Glutamatergic neuron (in vitro differentiated cells): Measurements from ENCODE around the gene NDUFB10. TPM values are rescaled to one million over a fixed set of nuclear protein-coding genes. Genes with fewer than 3 reads are reported as not detected.

Experiments used
- DNase-seq: peaks from one replicate; pipeline ENCODE4 v3.0.0; 2022
- H3K27ac Mint-ChIP-seq: one replicate; pipeline ENCODE4 v1.8.0; 2020; ENCODE audit warnings: mild to moderate bottlenecking, mixed read lengths, inconsistent platforms; ENCODE audit not compliant: unreplicated experiment
- H3K27me3 Mint-ChIP-seq: one replicate; pipeline ENCODE4 v1.8.0; 2020; ENCODE audit warnings: mild to moderate bottlenecking, moderate library complexity, mixed read lengths, inconsistent platforms; ENCODE audit not compliant: unreplicated experiment
- H3K36me3 Mint-ChIP-seq: one replicate; pipeline ENCODE4 v1.8.0; 2020; ENCODE audit warnings: mild to moderate bottlenecking, mixed read lengths, inconsistent platforms; ENCODE audit not compliant: unreplicated experiment
- H3K4me1 Mint-ChIP-seq: one replicate; pipeline ENCODE4 v1.8.0; 2020; ENCODE audit warnings: mild to moderate bottlenecking, low read depth, mixed read lengths, inconsistent platforms; ENCODE audit not compliant: unreplicated experiment
- H3K4me3 Mint-ChIP-seq: one replicate; pipeline ENCODE4 v1.8.0; 2020; ENCODE audit warnings: mild to moderate bottlenecking, mixed read lengths, inconsistent platforms; ENCODE audit not compliant: unreplicated experiment
- H3K9me3 Mint-ChIP-seq: one replicate; pipeline ENCODE4 v1.8.0; 2020; ENCODE audit warnings: mild to moderate bottlenecking, moderate library complexity, mixed read lengths, inconsistent platforms; ENCODE audit not compliant: unreplicated experiment
- total RNA-seq: library from RNA; stranded (reverse); fragmentation: NEBNext Ultra II Directional; extraction: Animal tissue kit (Norgen Biotek cat#: 25700); gene quantifications from one replicate; pipeline ENCODE4 v1.2.1, GENCODE V29; 2021; ENCODE audit not compliant: unreplicated experiment
- TF ChIP-seq, protein P1 (sequence below): fragments of 200-600 bp; sonication (generic); IDR thresholded peaks from one replicate; pipeline ENCODE4 v1.5.0; 2021; ENCODE audit not compliant: partially characterized antibody, unreplicated experiment

Gene NDUFB10
- total RNA-seq, 1 donor from 2014 or later = 302 TPM

DNA sequence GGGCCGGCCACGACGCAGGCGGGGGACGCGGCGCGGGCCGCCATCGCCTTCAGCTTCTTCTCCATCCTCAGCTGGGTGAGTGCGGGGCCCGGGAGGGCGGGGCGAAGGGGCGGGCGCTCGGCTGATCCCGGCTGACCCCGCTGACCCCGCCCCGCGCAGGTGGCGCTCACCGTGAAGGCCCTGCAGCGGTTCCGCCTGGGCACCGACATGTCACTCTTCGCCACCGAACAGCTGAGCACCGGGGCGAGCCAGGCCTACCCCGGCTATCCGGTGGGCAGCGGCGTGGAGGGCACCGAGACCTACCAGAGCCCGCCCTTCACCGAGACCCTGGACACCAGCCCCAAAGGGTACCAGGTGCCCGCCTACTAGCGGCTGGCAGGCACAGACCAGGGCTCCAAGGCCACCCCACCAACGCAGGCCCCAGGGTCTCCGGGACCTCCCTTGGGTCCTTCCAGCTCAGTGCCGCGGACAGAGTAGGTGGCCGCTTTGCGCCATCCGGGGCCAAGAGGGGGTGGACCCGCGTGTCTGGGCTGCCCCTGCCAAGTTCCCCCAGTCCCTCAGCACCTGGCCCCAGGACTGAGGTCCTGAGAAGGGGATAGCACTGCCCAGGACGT is 33.5 kb downstream of the NDUFB10 start:
- Mint-ChIP-seq H3K36me3 (no peaks in the 10 kb centered on the region), H3K27ac (no peak overlapping the region), H3K4me3 (no peak overlapping the region), H3K9me3 (peaks cover 16% of the 10 kb centered on the region), H3K27me3 (peaks cover 14% of the 10 kb centered on the region), H3K4me1 (peaks cover 5% of the 10 kb centered on the region)
- TF ChIP-seq, protein P1, sequence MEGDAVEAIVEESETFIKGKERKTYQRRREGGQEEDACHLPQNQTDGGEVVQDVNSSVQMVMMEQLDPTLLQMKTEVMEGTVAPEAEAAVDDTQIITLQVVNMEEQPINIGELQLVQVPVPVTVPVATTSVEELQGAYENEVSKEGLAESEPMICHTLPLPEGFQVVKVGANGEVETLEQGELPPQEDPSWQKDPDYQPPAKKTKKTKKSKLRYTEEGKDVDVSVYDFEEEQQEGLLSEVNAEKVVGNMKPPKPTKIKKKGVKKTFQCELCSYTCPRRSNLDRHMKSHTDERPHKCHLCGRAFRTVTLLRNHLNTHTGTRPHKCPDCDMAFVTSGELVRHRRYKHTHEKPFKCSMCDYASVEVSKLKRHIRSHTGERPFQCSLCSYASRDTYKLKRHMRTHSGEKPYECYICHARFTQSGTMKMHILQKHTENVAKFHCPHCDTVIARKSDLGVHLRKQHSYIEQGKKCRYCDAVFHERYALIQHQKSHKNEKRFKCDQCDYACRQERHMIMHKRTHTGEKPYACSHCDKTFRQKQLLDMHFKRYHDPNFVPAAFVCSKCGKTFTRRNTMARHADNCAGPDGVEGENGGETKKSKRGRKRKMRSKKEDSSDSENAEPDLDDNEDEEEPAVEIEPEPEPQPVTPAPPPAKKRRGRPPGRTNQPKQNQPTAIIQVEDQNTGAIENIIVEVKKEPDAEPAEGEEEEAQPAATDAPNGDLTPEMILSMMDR = no peak
- DNase-seq = no peak

DNA sequence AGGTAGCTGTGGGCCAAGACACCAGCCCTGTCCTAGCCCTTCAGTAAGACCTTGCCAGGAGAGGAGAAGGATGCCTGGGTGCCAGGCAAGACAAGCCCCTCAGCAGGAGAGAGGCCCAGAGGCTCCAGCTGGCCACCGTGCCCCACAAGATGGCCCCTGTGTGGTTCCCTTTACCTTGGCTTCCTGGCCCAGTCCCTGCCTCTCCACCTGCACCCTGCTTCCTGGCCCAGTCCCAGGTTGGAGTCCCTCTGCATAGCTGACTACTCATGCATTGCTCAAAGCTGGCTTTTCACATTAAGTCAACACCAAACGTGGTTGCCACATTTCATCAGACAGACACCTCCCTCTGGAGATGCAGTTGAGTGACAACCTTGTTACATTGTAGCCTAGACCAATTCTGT is 34.4 kb downstream of the NDUFB10 start:
- DNase-seq = no peak
- Mint-ChIP-seq H3K4me1 (peaks cover 2% of the 10 kb centered on the region), H3K27ac (no peak overlapping the region), H3K9me3 (peaks cover 12% of the 10 kb centered on the region), H3K27me3 (peaks cover 13% of the 10 kb centered on the region), H3K4me3 (no peak overlapping the region), H3K36me3 (no peaks in the 10 kb centered on the region)
- TF ChIP-seq, protein P1 = no peak

DNA sequence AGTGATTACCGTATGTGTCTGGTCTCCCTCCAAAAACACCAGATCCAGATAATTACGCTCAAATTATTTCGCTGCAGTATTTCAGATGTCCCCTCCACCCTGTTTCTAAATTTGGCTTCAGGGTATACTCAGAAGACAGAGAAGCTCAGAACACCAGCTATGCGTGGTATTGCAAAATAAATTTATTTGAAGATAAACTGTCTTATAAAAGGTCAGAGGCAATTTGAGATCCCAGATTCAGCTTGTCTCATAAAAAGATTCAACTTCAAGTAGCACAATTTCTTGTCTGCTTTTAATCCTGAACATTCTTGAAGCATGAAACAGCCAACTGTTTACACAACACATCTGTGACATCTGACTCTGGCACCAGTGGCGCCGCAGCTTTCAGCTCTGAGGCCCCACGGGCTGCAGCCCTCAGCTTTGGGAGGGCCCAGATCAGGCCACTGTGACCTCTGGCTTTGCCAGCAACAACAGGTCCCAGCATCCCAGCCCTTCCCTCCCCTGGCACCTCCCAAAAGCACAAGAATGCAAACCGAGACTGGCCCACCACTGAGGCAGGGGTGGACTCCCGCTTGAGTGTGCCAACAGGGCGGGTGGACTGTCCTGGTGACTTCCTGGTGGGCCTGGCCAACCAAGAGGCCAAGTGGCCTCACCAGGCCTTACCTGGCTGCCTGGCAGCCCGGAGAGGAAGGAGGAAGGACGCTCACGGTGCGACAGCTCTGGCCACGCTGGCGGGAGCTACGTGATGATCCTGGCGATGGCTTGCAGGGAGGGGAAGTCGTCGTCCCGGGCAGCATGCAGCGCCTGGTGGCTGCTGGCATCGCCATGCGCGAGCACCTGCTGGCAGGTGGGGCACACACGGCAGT is 38.4 kb downstream of the NDUFB10 start:
- no peak for DNase-seq
- Mint-ChIP-seq H3K4me3 (no peak overlapping the region), H3K9me3 (peaks cover 13% of the 10 kb centered on the region), H3K4me1 (no peaks in the 10 kb centered on the region), H3K27ac (no peak overlapping the region), H3K27me3 (peaks cover 7% of the 10 kb centered on the region), H3K36me3 (no peaks in the 10 kb centered on the region)
- TF ChIP-seq, protein P1 = no peak

DNA sequence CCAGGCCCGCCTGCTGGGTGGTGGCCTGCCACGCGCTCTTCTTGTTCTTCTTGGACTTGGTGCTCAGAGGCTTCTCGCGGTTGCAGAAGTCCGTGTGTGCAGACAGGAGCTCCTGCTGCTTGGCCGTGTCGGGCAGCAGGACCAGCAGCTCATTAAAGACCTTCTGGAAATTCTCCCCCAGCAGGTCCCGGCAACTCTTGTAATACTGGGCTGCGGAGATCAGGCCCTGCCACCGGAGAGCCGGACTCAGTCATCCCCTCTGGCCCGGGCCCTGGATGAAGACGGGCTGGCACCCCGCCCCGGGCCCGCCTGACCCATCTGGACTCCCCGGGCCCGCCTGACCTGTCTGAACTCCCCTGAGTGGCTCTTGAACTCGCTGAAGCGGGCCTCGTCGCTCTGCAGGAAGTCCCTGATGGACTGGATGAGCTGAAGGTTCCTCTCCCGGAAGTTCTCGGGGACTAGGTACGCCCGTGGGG is 39.1 kb downstream of the NDUFB10 start:
- H3K27me3 Mint-ChIP-seq = peaks cover 7% of the 10 kb centered on the region
- H3K4me1 Mint-ChIP-seq = no peaks in the 10 kb centered on the region
- no peak overlapping the region for H3K4me3 Mint-ChIP-seq
- no peak overlapping the region for H3K27ac Mint-ChIP-seq
- TF ChIP-seq, protein P1 = no peak
- no peaks in the 10 kb centered on the region for H3K36me3 Mint-ChIP-seq
- DNase-seq = no peak
- H3K9me3 Mint-ChIP-seq = peaks cover 13% of the 10 kb centered on the region
